NT2/D1 (cell line): ENCODE measurements around the gene MRPL22.

Experiments used
- SUZ12 ChIP-seq: IDR thresholded peaks from 2 replicates; pipeline ENCODE4 v1.6.1; 2011; ENCODE audit not compliant: insufficient read length, insufficient read depth; ENCODE audit errors: extremely low read depth
- YY1 ChIP-seq: IDR thresholded peaks from 2 replicates; pipeline ENCODE4 v1.6.1; 2011; ENCODE audit not compliant: insufficient read length, insufficient read depth
- ZNF274 ChIP-seq: IDR thresholded peaks from 2 replicates; pipeline ENCODE4 v1.6.1; 2011; ENCODE audit warnings: mild to moderate bottlenecking, low read depth, low read length

DNA sequence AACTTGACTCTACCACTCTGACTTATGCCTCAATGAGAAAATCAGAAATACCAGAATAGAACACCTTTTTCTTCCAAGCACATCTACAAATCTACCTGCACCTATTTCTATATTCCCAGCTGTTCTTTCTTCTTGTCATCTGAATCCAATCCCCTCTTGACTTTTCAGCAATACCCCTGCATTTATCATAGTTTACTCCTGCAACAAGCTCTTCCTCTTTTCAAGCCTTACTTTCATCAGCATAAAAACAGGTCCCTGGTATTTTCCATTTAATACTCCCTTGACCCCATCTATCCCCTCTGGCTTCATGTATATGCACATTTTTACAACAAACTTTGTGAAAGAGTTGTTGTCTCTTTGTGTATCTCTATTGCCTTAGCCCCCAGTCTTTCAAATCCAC lies 6.0 kb upstream of the MRPL22 start:
- TF ChIP-seq YY1 (no peak), SUZ12 (no peak), ZNF274 (no peak)
